ENCODE measurements around the gene MCL1. TPM values are rescaled to one million over a fixed set of nuclear protein-coding genes. Genes with fewer than 3 reads are reported as not detected.
"Not testable (repeated sequence)": the region's sequence is repeated elsewhere in the genome, so short reads cannot be mapped to it uniquely, and the experiment has no call there.

The MCL1 gene
- total RNA-seq, 2 donors from 2014 or later: 211 to 223 TPM

- WGBS, 2 donors: 74 to 79% methylated on average over 13 of the region's 13 CpGs
- intact Hi-C loops (cut with DNase I); ATAC-seq; H3K9me3 ChIP-seq; H3K27me3 ChIP-seq; DNase-seq; H3K4me3 ChIP-seq: not testable (repeated sequence)
- peaks cover 73% of the 10 kb centered on the region for H3K4me1 ChIP-seq
- peaks cover 8 to 14% of the 10 kb centered on the region in 2 donors for H3K36me3 ChIP-seq (replicated peaks in 1 of 2; ENCODE audit: insufficient read depth in 1 of 2, low read depth in 2 of 2)
- peak overlapping the region; percentile 41 to 100 (median 98) for H3K27ac ChIP-seq
- TF ChIP-seq POLR2A (IDR thresholded peaks at IDR 0.05): peak in 2 of 3 donors; percentile 34 to 56
Measured at GRCh38 chr1:150573648-150574071, 5.8 kb downstream of the MCL1 start.

GRCh38 chr1:150572918-150573647 is 6.3 kb downstream of the MCL1 start:
- no peak for DNase-seq
- Histone ChIP-seq H3K27ac (peak overlapping the region; percentile 41 to 100 (median 98)), H3K4me3 (no peak overlapping the region), H3K4me1 (peaks cover 77% of the 10 kb centered on the region), H3K36me3 (replicated peaks in 1 of 2; ENCODE audit: insufficient read depth in 1 of 2, low read depth in 2 of 2) (peaks cover 8 to 14% of the 10 kb centered on the region in 2 donors), H3K27me3 (no peaks in the 10 kb centered on the region), H3K9me3 (no peaks in the 10 kb centered on the region)
- TF ChIP-seq POLR2A (IDR thresholded peaks at IDR 0.05) (no peak), CTCF (IDR thresholded peaks at IDR 0.05) (no peak)
- WGBS, 2 donors: 23 to 35% methylated on average over 4 of the region's 4 CpGs
- no peak for ATAC-seq
- intact Hi-C loops (cut with DNase I): no loop called here

GRCh38 chr1:150568594-150568966 is 10.8 kb downstream of the MCL1 start:
- DNase-seq: no peak
- H3K9me3 ChIP-seq: no peaks in the 10 kb centered on the region
- no peak for TF ChIP-seq CTCF (IDR thresholded peaks at IDR 0.05)
- TF ChIP-seq POLR2A (IDR thresholded peaks at IDR 0.05): no peak
- no peak overlapping the region for H3K4me3 ChIP-seq
- intact Hi-C loops (cut with DNase I): no loop called here
- peaks cover 95% of the 10 kb centered on the region for H3K4me1 ChIP-seq
- ATAC-seq: peak; percentile 1
- peak overlapping the region; percentile 97 to 100 (median 100) for H3K27ac ChIP-seq
- peaks cover 6 to 7% of the 10 kb centered on the region in 2 donors for H3K36me3 ChIP-seq (replicated peaks in 1 of 2; ENCODE audit: insufficient read depth in 1 of 2, low read depth in 2 of 2)
- no peaks in the 10 kb centered on the region for H3K27me3 ChIP-seq

- TF ChIP-seq CTCF (IDR thresholded peaks at IDR 0.05) (peak in 2 of 7 experiments; percentile 14 to 19), POLR2A (IDR thresholded peaks at IDR 0.05) (peak in 2 of 3 donors; percentile 60 to 65)
- H3K27ac ChIP-seq: peak overlapping the region; percentile 97 to 100 (median 100)
- H3K36me3 ChIP-seq (replicated peaks in 1 of 2; ENCODE audit: insufficient read depth in 1 of 2, low read depth in 2 of 2): peaks cover 0 to 4% of the 10 kb centered on the region in 2 donors
- no peak overlapping the region for H3K4me3 ChIP-seq
- peaks cover 95% of the 10 kb centered on the region for H3K4me1 ChIP-seq
- intact Hi-C loops (cut with DNase I): no loop called here
- ATAC-seq (peak; percentile 91), DNase-seq (peak; percentile 94 to 98 (median 97))
- no peaks in the 10 kb centered on the region for H3K27me3 ChIP-seq
- no peaks in the 10 kb centered on the region for H3K9me3 ChIP-seq
- WGBS, 2 donors: 1 to 2% methylated on average over 10 of the region's 10 CpGs
Measured at GRCh38 chr1:150567717-150568593, 11.5 kb downstream of the MCL1 start.

- H3K4me3 ChIP-seq: no peak overlapping the region
- H3K4me1 ChIP-seq: peaks cover 95% of the 10 kb centered on the region
- H3K27ac ChIP-seq: peak overlapping the region; percentile 97 to 100 (median 100)
- WGBS, 2 donors: 7 to 8% methylated on average over 3 of the region's 3 CpGs
- H3K9me3 ChIP-seq: no peaks in the 10 kb centered on the region
- ATAC-seq: no peak
- H3K27me3 ChIP-seq: no peaks in the 10 kb centered on the region
- no peaks in the 10 kb centered on the region for H3K36me3 ChIP-seq (replicated peaks in 1 of 2; ENCODE audit: insufficient read depth in 1 of 2, low read depth in 2 of 2)
- TF ChIP-seq CTCF (IDR thresholded peaks at IDR 0.05) (no peak), POLR2A (IDR thresholded peaks at IDR 0.05) (no peak)
- DNase-seq: peak in 1 of 4 donors; percentile 43
- intact Hi-C loops (cut with DNase I): no loop called here
Measured at GRCh38 chr1:150567341-150567716, 12.1 kb downstream of the MCL1 start.

All from body of pancreas (tissue), 4 donors.